Stomach (tissue), 19 donors: ENCODE data around the gene PRKCSH. TPM values are rescaled to one million over a fixed set of nuclear protein-coding genes. Genes with fewer than 3 reads are reported as not detected.
A peak's percentile ranks its signal among the peaks of the same experiment; 100 is the strongest.

Experiments used
- DNase-seq, 2 donors: peaks; one replicate each; pipeline versions ENCODE4 v3.0.0 to v3.0.0-alpha.2; 2013 to 2019
- H3K27ac ChIP-seq, 5 donors: fragments of 200-600 bp in 4 of 5; sonication (generic) in 4 of 5; one replicate each; pipeline ENCODE4 v1.5.1; 2013 to 2019; ENCODE audit warnings: mild to moderate bottlenecking in 1 of 5, moderate library complexity in 1 of 5
- H3K27me3 ChIP-seq, 3 donors: fragments of 200-600 bp; sonication (generic); one replicate each; pipeline ENCODE4 v1.5.1; 2017 to 2019; ENCODE audit warnings: mixed run types in 1 of 3
- H3K36me3 ChIP-seq, 4 donors: fragments of 200-600 bp; sonication (generic); 1 replicate in 3 of 4; 2 replicates in 1 of 4; pipeline ENCODE4 v1.5.1; 2016 to 2019
- H3K4me1 ChIP-seq, 4 donors: fragments of 200-600 bp; sonication (generic); one replicate each; pipeline ENCODE4 v1.5.1; 2016 to 2019
- H3K4me3 ChIP-seq, 4 donors: fragments of 200-600 bp; sonication (generic) in 3 of 4; one replicate each; pipeline ENCODE4 v1.5.1; 2016 to 2019; ENCODE audit warnings: mild to moderate bottlenecking in 1 of 4
- H3K9me3 ChIP-seq, 4 donors: fragments of 200-600 bp; sonication (generic); one replicate each; pipeline ENCODE4 v1.5.1; 2016 to 2019
- EP300 ChIP-seq: sonication (generic); formaldehyde crosslinking; IDR thresholded peaks from one replicate; pipeline ENCODE4 v1.6.1; 2017; ENCODE audit warnings: antibody characterized with exemption
- POLR2A ChIP-seq, 4 donors: fragments of 450-650 bp; IDR thresholded peaks; one replicate each; pipeline ENCODE4 v1.6.1; 2016; ENCODE audit warnings: antibody characterized with exemption in 4 of 4, control low read depth in 2 of 4, mild to moderate bottlenecking in 1 of 4, moderate library complexity in 1 of 4
- POLR2AphosphoS5 ChIP-seq, 3 donors: sonication (generic); formaldehyde crosslinking; IDR thresholded peaks; one replicate each; pipeline ENCODE4 v1.6.1; 2016; ENCODE audit warnings: antibody characterized with exemption in 3 of 3
- WGBS, 5 donors: extraction: QIAGEN DNeasy Blood & Tissue Kit in 3 of 5; methylation state at CpG; one replicate each; pipeline versions ENCODE4 v1.1.5 to v1.1.7; 2013 to 2018; 5-methylcytosine and 5-hydroxymethylcytosine counted together
- intact Hi-C: fragments of 100-400 bp; cut with DNase I; formaldehyde crosslinking; loops from one replicate; pipeline ENCODE4 v1.15.1; 2023; ENCODE audit warnings: low total_unique reads
- long read RNA-seq, 10 donors: transcript quantifications; one replicate each; lab custom pipeline, GENCODE V29; 2026
- polyA plus RNA-seq, 3 donors: library from polyadenylated mRNA; stranded (reverse); fragments of 200-250 nt; gene quantifications; one replicate each; pipeline ENCODE4 v1.2.3, GENCODE V29; 2013
- total RNA-seq, 5 donors: library from RNA; depleted of rRNA; stranded (reverse); fragments of >200 nt; gene quantifications; one replicate each; pipeline versions ENCODE4 v1.1.0 to v1.2.3, GENCODE V29; 2014 to 2016
- TF ChIP-seq, protein P1 (sequence below), 7 experiments: fragments of 450-650 bp in 4 of 7; fragments of 200-600 bp in 3 of 7; sonication (generic) in 3 of 7; IDR thresholded peaks; one replicate each; pipeline ENCODE4 v1.5.1; 2016 to 2019; ENCODE audit warnings: antibody characterized with exemption in 7 of 7, control low read depth in 2 of 7, mild to moderate bottlenecking in 1 of 7
- donor health status: healthy with polysubstance abuse.
- donor health status: Bipolar disorder and iron deficiency.
- donor health status: healthy.

The PRKCSH gene, protein sequence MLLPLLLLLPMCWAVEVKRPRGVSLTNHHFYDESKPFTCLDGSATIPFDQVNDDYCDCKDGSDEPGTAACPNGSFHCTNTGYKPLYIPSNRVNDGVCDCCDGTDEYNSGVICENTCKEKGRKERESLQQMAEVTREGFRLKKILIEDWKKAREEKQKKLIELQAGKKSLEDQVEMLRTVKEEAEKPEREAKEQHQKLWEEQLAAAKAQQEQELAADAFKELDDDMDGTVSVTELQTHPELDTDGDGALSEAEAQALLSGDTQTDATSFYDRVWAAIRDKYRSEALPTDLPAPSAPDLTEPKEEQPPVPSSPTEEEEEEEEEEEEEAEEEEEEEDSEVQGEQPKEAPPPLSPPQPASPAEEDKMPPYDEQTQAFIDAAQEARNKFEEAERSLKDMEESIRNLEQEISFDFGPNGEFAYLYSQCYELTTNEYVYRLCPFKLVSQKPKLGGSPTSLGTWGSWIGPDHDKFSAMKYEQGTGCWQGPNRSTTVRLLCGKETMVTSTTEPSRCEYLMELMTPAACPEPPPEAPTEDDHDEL
- total RNA-seq = 100 to 1,000 TPM in 2 of 5 donors, 10 to 100 TPM in 3; 30.3 to 221 (median 76.9) TPM
- polyA plus RNA-seq = 100 to 1,000 TPM; 109 to 138 (median 115) TPM
- long read RNA-seq, donor 1, partial matches to known transcripts = 0 of 12 reads
- long read RNA-seq, donor 1, other reads (novel, unspliced or antisense) = 8 of 12 reads
- long read RNA-seq, donor 2, partial matches to known transcripts = 6 of 16 reads
- long read RNA-seq, donor 2, other reads (novel, unspliced or antisense) = 5 of 16 reads
- long read RNA-seq, donor 3, partial matches to known transcripts = 12 of 23 reads
- long read RNA-seq, donor 3, other reads (novel, unspliced or antisense) = 7 of 23 reads
- long read RNA-seq, donor 4 = 0 reads
- long read RNA-seq, donor 5, partial matches to known transcripts = 16 of 27 reads
- long read RNA-seq, donor 5, other reads (novel, unspliced or antisense) = 8 of 27 reads
- long read RNA-seq, donor 6, transcript PRKCSH-209 (17 exons, 1,898 nt) = major isoform, 6 of 71 reads
- long read RNA-seq, donor 6, partial matches to known transcripts = 37 of 71 reads
- long read RNA-seq, donor 6, other reads (novel, unspliced or antisense) = 24 of 71 reads
- long read RNA-seq, donor 7, partial matches to known transcripts = 14 of 29 reads
- long read RNA-seq, donor 7, other reads (novel, unspliced or antisense) = 12 of 29 reads
- long read RNA-seq, donor 8, partial matches to known transcripts = 6 of 17 reads
- long read RNA-seq, donor 8, other reads (novel, unspliced or antisense) = 6 of 17 reads
- long read RNA-seq, donor 9, transcript PRKCSH-214 (3 exons, 569 nt) = major isoform, 5 of 49 reads
- long read RNA-seq, donor 9, partial matches to known transcripts = 42 of 49 reads
- long read RNA-seq, donor 9, other reads (novel, unspliced or antisense) = 0 of 49 reads
- long read RNA-seq, donor 10, partial matches to known transcripts = 0 of 8 reads
- long read RNA-seq, donor 10, other reads (novel, unspliced or antisense) = 6 of 8 reads

DNA sequence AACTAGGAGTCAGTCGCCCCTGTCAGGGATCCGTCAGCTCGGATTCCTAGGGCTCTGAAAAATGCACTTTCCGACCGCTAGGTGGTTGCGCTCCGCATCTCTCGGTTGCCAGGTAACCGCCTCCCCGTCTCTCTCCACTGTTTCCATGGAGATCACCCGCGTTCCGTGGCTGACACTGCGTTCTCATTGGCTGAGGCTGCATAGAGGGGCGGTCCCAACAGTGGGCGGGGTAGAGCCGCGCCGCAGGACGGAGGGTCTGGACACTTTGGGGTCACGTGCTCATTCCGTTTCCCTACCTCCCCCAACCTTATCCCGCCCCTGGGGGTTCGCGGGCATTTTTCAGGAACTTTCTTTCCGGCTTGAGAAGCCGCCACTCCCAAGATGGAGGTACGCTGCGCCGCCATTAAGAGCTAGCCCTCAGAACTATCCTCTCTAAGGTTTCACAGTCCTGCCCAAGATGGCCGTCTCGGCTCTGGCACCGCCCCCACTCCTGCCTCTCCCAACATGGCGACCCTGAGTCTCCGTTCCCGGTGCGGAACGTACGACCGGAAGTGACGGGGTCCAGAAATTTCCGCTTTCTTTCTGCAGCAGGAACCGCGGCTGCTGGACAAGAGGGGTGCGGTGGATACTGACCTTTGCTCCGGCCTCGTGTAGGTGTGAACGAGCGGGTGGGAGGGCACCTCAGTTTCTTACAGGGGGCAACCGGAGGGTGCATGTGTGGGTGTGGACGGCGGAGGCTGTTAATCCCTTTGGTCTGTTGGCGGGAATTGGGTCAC lies at the start of gene PRKCSH, which contains the start of gene ODAD3:
PRKCSH (plus strand) TSS at position 579 of the 776 bp plus-strand sequence. CDS start 483 bp downstream, outside the sequence.
ODAD3 (minus strand) TSS at position 65 of the 776 bp plus-strand sequence. CDS start 105 bp downstream, outside the sequence.
- H3K36me3 ChIP-seq = peaks cover 29 to 40% (median 36%) of the 10 kb centered on the region in 4 donors
- H3K27me3 ChIP-seq = no peaks in the 10 kb centered on the region
- TF ChIP-seq, protein P1, sequence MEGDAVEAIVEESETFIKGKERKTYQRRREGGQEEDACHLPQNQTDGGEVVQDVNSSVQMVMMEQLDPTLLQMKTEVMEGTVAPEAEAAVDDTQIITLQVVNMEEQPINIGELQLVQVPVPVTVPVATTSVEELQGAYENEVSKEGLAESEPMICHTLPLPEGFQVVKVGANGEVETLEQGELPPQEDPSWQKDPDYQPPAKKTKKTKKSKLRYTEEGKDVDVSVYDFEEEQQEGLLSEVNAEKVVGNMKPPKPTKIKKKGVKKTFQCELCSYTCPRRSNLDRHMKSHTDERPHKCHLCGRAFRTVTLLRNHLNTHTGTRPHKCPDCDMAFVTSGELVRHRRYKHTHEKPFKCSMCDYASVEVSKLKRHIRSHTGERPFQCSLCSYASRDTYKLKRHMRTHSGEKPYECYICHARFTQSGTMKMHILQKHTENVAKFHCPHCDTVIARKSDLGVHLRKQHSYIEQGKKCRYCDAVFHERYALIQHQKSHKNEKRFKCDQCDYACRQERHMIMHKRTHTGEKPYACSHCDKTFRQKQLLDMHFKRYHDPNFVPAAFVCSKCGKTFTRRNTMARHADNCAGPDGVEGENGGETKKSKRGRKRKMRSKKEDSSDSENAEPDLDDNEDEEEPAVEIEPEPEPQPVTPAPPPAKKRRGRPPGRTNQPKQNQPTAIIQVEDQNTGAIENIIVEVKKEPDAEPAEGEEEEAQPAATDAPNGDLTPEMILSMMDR (IDR thresholded peaks at IDR 0.05) = peak in 6 of 7 experiments; percentile 93 to 100 (median 98)
- TF ChIP-seq POLR2A (IDR thresholded peaks at IDR 0.05) = no peak
- TF ChIP-seq EP300 = no peak
- TF ChIP-seq POLR2AphosphoS5 (IDR thresholded peaks at IDR 0.05) = peak; percentile 87 to 99 (median 99)
- intact Hi-C loops = no loop called here
- WGBS, 5 donors = 0 to 1% (median 0%) methylated on average over 43 to 53 of the region's 53 CpGs
- DNase-seq = peak; percentile 99 to 100
- peak within 1 kb of the TSS; percentile 83 to 90 (median 84) for H3K27ac ChIP-seq
- peaks cover 15 to 27% (median 23%) of the 10 kb centered on the region in 4 donors for H3K4me1 ChIP-seq
- H3K4me3 ChIP-seq = peak within 1 kb of the TSS; percentile 73 to 88 (median 77)
- H3K9me3 ChIP-seq = no peaks in the 10 kb centered on the region

DNA sequence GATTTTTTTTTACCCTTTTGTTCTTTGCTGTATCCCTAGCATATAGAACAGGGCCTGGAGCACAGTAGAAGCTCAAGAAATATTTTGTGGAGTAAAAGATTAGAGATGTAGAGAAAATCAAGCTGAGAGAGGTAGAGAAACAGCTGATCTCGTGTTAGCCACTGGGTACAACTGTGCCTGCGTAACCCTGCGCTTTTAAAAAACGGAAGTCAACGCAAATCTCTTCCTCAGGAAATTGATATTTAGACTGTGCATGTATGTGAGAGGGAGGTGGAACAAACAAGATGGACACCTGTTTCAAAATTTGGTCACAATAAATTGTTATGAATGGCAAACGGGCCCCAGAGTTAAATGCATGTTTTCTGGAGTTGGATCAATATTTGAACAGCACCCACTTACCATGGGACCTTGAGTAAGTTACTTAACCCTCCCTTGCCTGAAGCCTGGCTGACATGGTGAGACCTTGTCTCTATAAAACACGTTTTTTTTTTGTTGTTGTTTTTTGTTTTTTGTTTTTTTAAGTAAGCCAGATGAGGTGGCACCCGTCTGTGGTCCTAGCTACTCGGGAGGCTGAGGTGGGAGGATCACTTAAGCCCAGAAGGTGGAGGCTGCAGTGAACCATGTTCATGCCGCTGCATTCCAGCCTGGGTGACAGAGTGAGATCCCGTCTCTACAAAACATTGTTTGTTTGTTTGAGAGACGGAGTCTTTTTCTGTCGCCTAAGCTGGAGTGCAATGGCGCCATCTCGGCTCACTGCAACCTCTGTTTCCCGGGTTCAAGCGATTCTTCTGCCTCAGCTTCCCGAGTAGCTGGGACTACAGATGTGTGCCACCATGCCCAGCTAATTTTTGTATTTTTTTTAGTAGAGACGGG lies 48.0 kb upstream of the PRKCSH start:
- Histone ChIP-seq H3K36me3 (no peaks in the 10 kb centered on the region), H3K9me3 (peaks cover 0 to 6% (median 2%) of the 10 kb centered on the region in 4 donors), H3K4me3 (no peak overlapping the region), H3K27me3 (peaks cover 0 to 19% (median 0%) of the 10 kb centered on the region in 3 donors), H3K27ac (peak overlapping the region in 1 of 5 donors; percentile 38), H3K4me1 (peaks cover 19 to 31% (median 23%) of the 10 kb centered on the region in 4 donors)
- 65 to 73% (median 66%) methylated on average over 19 of the region's 19 CpGs for WGBS, 5 donors
- TF ChIP-seq, protein P1 (IDR thresholded peaks at IDR 0.05) = no peak
- TF ChIP-seq EP300 (no peak), POLR2A (IDR thresholded peaks at IDR 0.05) (no peak), POLR2AphosphoS5 (IDR thresholded peaks at IDR 0.05) (no peak)
- intact Hi-C loops = no loop called here
- peak in 1 of 2 donors; percentile 50 for DNase-seq

DNA sequence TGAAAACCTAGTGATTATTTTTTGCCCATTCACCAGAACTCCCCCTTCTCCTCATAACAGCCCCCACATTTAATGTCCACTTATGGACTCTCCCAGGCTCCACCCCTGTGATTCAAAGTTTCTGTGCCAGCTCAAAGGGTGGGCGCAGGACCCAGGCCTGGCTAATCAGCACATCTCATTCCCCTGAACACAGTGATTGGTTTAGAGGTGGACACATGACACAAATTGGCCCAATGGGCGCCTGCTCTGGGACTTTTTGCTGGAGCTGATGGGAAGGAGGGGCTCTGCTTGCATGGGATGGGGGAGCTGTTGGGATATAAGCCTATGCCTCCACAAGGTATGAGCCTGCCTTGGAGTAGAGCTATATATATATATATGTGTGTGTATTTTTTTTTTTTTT lies 45.1 kb upstream of the PRKCSH start:
- intact Hi-C loops = no loop called here
- TF ChIP-seq POLR2A (IDR thresholded peaks at IDR 0.05) (no peak), POLR2AphosphoS5 (IDR thresholded peaks at IDR 0.05) (no peak), EP300 (no peak)
- TF ChIP-seq, protein P1 (IDR thresholded peaks at IDR 0.05) = no peak
- WGBS, 5 donors = 87 to 99% (median 93%) methylated on average over 2 of the region's 2 CpGs
- no peak overlapping the region for H3K27ac ChIP-seq
- no peak overlapping the region for H3K4me3 ChIP-seq
- no peaks in the 10 kb centered on the region for H3K27me3 ChIP-seq
- H3K9me3 ChIP-seq = peaks cover 0 to 6% (median 2%) of the 10 kb centered on the region in 4 donors
- DNase-seq = no peak
- peaks cover 0 to 9% (median 2%) of the 10 kb centered on the region in 4 donors for H3K4me1 ChIP-seq
- peaks cover 0 to 15% (median 8%) of the 10 kb centered on the region in 4 donors for H3K36me3 ChIP-seq
